ENCODE data around the gene RBM20.

Gene RBM20

DNA sequence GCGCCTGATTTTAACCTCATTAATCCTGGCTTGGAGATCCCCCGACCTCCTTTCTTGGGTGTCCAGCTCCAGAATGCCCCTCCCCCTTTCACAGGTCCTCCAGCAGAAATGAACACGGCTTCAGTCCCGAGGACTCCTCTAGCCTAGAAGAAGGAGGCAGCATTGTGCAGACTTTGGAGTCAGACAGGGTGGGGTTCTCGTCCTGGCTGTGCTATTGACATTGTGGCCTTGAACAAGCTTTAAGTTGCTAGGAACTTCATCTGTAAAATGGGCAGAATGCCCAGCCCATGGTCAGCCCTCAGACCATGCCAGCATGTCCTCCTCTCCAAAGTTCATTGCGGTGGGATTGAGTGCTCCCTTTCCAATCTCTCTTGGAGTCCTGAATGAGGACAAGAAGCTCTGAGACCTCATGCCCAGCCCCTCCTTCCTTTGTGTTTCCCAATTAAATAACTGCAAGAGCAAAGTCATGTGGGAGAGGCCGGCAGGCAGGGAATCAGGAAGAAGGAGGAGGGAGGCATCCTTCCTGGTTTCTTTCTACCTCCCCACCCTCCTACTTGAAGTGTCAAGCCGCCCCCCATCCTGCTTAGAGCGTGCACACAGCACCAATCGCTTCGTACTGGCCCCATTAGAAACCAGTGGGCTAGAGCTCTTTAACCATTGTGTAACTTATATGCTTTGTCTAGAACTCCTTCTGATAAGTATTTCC lies 86.4 kb downstream of the RBM20 start:
- TF ChIP-seq, protein P1, sequence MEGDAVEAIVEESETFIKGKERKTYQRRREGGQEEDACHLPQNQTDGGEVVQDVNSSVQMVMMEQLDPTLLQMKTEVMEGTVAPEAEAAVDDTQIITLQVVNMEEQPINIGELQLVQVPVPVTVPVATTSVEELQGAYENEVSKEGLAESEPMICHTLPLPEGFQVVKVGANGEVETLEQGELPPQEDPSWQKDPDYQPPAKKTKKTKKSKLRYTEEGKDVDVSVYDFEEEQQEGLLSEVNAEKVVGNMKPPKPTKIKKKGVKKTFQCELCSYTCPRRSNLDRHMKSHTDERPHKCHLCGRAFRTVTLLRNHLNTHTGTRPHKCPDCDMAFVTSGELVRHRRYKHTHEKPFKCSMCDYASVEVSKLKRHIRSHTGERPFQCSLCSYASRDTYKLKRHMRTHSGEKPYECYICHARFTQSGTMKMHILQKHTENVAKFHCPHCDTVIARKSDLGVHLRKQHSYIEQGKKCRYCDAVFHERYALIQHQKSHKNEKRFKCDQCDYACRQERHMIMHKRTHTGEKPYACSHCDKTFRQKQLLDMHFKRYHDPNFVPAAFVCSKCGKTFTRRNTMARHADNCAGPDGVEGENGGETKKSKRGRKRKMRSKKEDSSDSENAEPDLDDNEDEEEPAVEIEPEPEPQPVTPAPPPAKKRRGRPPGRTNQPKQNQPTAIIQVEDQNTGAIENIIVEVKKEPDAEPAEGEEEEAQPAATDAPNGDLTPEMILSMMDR (IDR thresholded peaks at IDR 0.05; ENCODE audit: low read depth, low read length, missing control alignments): no peak
- DNase-seq (ENCODE audit: low read depth): no peak
- no peak overlapping the region for H3K4me3 ChIP-seq (ENCODE audit: low read depth, low read length)

DNA sequence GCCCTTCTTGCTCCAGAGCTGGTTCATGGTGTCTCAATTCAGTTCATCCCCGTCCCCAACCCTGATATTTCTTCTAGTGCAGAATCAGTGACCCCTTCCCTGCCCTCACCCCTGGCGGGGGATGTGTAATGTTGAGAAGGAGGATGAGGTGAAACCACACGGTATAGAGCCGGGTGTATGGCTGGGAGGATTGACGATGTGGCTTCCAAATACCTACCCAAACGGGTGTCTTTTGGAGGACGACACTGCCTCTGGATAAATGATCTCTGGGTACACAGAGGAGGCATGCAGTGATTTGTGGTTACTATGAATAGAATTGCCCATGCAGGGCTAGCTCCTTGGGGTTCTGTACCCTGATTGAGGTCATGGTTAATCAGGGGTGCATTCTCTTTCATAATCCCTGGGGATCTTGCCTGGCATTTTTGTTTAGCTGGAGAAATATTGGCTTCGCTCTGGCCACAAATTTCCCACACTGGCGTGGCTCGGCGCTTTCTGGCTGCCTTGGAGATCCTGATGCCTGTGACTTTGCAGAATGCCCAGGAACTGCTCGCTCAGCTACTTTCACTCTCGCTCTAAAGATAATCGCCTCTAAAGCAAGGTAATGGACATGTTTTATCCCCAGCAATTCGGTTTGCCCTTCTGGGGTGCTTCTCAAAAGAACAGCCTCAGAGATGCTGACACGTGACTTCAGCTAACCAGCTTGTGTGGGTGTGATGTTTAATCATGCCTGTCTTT lies 89.2 kb downstream of the RBM20 start:
- no peak overlapping the region for H3K4me3 ChIP-seq (ENCODE audit: low read depth, low read length)
- DNase-seq (ENCODE audit: low read depth): no peak
- TF ChIP-seq, protein P1 (IDR thresholded peaks at IDR 0.05; ENCODE audit: low read depth, low read length, missing control alignments): no peak

GRCh38 chr10:110735620-110736027 lies 91.5 kb downstream of the RBM20 start:
- no peak for DNase-seq (ENCODE audit: low read depth)
- TF ChIP-seq, protein P1 (IDR thresholded peaks at IDR 0.05; ENCODE audit: low read depth, low read length, missing control alignments): no peak
- H3K4me3 ChIP-seq (ENCODE audit: low read depth, low read length): no peak overlapping the region

- no peak overlapping the region for H3K4me3 ChIP-seq (ENCODE audit: low read depth, low read length)
- TF ChIP-seq, protein P1 (IDR thresholded peaks at IDR 0.05; ENCODE audit: low read depth, low read length, missing control alignments): no peak
- DNase-seq (ENCODE audit: low read depth): no peak
These were observed 93.9 kb downstream of the RBM20 start for GRCh38 chr10:110737886-110738634.

DNA sequence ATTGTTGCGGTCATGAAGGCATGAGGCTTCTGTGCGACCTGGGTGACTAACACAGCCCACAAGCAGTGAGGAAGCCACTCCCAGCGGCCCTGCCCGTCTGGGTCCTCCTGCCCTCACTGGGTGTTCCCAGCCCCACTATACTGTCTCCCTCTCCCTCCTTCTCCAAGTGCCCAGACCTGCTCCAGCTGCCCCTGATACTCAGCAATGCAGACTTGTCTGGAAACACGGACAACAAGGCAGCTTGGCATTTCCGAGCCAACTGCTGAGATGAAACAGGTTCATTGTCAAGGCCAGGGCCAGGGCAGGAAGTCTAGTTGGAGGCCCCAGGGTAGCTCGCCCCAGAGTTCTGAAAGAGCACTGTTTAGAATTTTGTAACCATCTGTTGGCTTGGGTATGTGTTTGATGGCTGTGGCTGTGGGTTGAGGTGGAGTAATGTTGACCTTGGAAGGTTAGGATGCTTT lies 95.7 kb downstream of the RBM20 start:
- no peak overlapping the region for H3K4me3 ChIP-seq (ENCODE audit: low read depth, low read length)
- DNase-seq (ENCODE audit: low read depth): no peak
- TF ChIP-seq, protein P1 (IDR thresholded peaks at IDR 0.05; ENCODE audit: low read depth, low read length, missing control alignments): no peak

DNA sequence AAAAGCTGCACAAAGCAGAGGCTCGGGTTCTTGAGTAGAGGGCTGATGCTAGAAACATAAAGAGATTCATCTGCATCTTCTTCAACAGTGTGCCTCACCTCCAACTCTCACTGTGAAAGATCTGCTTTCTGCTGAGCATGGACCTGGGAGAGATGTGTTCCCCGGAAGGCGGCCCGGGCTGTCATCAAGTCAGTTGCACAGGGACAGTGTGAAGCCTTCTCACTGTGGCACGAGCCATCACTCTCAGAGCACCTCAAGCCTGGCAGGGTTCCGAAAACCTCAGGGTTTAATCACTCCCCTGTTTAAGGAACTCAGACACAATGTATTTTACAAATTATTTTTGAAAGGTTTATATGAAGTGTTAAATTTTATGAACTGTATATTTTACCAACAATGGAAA lies 98.7 kb downstream of the RBM20 start:
- DNase-seq (ENCODE audit: low read depth): no peak
- no peak overlapping the region for H3K4me3 ChIP-seq (ENCODE audit: low read depth, low read length)
- TF ChIP-seq, protein P1 (IDR thresholded peaks at IDR 0.05; ENCODE audit: low read depth, low read length, missing control alignments): no peak

Data from GM12864 (cell line).